GM21423 (cell line): ENCODE results near the gene IGFL4.

Experiments used
- ATAC-seq: cut with Tn5 transposase; IDR thresholded peaks from one replicate; pipeline ENCODE4 v1.9.1; 2021; ENCODE audit warnings: mild to moderate bottlenecking, moderate library complexity; ENCODE audit not compliant: unreplicated experiment

The IGFL4 gene

GRCh38 chr19:46065486-46066071 lies 24.8 kb upstream of the IGFL4 start:
- no peak for ATAC-seq

- no peak for ATAC-seq
Observed at GRCh38 chr19:46063201-46063600, 22.4 kb upstream of the IGFL4 start.

- ATAC-seq = no peak
Observed at GRCh38 chr19:46060012-46060411, 19.2 kb upstream of the IGFL4 start.

- no peak for ATAC-seq
Observed at GRCh38 chr19:46058778-46059177, 18.0 kb upstream of the IGFL4 start.

GRCh38 chr19:46056536-46056935 lies 15.7 kb upstream of the IGFL4 start:
- ATAC-seq = no peak

- ATAC-seq = no peak
Observed at GRCh38 chr19:46052896-46053295, 12.1 kb upstream of the IGFL4 start.

- ATAC-seq = no peak
Observed at GRCh38 chr19:46049597-46049996, 8.8 kb upstream of the IGFL4 start.

- ATAC-seq = no peak
Observed at GRCh38 chr19:46043519-46043918, 2.7 kb upstream of the IGFL4 start.

- no peak for ATAC-seq
Observed at GRCh38 chr19:46042252-46042883, 1.6 kb upstream of the IGFL4 start.

GRCh38 chr19:46040125-46040524 lies 677 bp downstream of the IGFL4 start:
- no peak for ATAC-seq

- ATAC-seq = no peak
Observed at GRCh38 chr19:46036744-46037128, 4.1 kb downstream of the IGFL4 start.

- no peak for ATAC-seq
Observed at GRCh38 chr19:46035986-46036743, 4.6 kb downstream of the IGFL4 start.

- no peak for ATAC-seq
Observed at GRCh38 chr19:46035546-46035945, 5.3 kb downstream of the IGFL4 start.

- ATAC-seq = no peak
Observed at GRCh38 chr19:46033401-46033800, 7.4 kb downstream of the IGFL4 start.

- ATAC-seq = no peak
Observed at GRCh38 chr19:46032597-46033025, 8.2 kb downstream of the IGFL4 start.

- no peak for ATAC-seq
Observed at GRCh38 chr19:46031781-46032596, 8.8 kb downstream of the IGFL4 start.

GRCh38 chr19:46030812-46031550 lies 9.8 kb downstream of the IGFL4 start:
- ATAC-seq = no peak

GRCh38 chr19:46025835-46026234 lies 15.0 kb downstream of the IGFL4 start:
- no peak for ATAC-seq

- ATAC-seq = no peak
Observed at GRCh38 chr19:46023311-46023779, 17.5 kb downstream of the IGFL4 start.
